C4-2B (cell line): Measurements from ENCODE around the gene INPP5F.

Experiments
- H3K27ac ChIP-seq: fragments of 450-650 bp; 2 replicates; pipeline ENCODE4 v1.5.1; 2017
- ZFX ChIP-seq: fragments of 450-650 bp; IDR thresholded peaks from 2 replicates; pipeline ENCODE4 v1.6.1; 2017
- TF ChIP-seq, protein P1 (sequence below): fragments of 450-650 bp; conservative IDR thresholded peaks from 2 replicates; pipeline ENCODE4 v1.5.1; 2017; ENCODE audit warnings: mild to moderate bottlenecking

Gene INPP5F

DNA sequence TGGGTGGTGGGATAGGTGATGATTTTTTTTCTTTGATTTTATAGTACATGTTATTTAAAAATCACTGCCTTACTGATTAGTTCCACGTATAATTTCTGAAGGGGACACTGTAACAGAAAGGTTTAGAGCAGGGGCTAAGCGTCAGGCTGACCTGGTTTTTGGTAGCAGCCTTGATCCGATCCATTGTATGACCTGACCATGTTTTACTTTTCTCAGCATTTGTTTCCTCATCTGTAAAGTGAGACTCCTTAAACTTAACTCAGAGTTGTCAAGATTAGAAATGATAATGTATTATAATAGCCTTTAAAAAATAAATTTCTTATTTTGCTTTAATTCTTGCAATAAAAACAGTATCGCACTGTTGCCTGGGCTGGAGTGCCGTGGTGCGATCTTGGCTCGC, 23.6 kb downstream of the INPP5F start:
- TF ChIP-seq ZFX = no peak
- TF ChIP-seq, protein P1, sequence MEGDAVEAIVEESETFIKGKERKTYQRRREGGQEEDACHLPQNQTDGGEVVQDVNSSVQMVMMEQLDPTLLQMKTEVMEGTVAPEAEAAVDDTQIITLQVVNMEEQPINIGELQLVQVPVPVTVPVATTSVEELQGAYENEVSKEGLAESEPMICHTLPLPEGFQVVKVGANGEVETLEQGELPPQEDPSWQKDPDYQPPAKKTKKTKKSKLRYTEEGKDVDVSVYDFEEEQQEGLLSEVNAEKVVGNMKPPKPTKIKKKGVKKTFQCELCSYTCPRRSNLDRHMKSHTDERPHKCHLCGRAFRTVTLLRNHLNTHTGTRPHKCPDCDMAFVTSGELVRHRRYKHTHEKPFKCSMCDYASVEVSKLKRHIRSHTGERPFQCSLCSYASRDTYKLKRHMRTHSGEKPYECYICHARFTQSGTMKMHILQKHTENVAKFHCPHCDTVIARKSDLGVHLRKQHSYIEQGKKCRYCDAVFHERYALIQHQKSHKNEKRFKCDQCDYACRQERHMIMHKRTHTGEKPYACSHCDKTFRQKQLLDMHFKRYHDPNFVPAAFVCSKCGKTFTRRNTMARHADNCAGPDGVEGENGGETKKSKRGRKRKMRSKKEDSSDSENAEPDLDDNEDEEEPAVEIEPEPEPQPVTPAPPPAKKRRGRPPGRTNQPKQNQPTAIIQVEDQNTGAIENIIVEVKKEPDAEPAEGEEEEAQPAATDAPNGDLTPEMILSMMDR = no peak
- no peak overlapping the region for H3K27ac ChIP-seq

DNA sequence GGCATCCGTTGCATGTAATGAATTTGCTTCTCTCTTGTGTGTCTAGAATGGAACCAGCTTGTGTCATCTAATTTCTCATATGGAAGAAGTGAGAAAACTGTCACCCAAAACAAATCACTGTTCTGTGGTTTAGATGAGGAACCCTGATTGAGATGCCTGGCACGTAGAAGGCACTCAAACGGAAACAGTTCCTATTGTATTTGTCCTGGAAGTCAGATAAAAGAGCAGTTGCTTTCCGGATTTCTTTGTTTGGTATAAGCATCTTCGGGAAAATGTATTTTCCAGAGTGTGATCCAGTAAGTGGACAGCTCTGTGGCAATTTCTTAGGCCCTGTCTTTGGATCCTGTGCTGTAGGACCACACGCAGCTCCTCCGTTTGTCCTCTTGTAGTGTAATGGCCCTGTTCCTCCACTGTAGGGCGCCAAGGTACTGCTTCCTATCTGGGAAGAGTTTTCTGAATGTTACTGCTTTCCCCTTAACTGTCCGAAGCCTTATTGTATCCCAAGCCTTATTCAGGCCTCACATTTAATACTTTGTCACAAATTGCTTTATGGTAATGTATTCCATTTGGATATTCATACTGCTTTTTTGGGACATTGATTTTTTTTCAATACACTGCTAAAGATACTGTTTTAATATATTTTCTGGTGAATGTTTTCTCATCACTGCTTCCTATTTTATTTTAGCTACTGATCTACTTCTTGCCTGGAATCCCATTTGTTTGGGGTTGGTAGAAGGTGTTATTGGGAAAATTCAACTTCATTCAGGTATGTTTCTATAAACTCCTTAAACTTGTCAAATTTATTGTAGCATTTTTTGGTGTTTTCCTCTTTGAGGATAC, 24.8 kb downstream of the INPP5F start:
- TF ChIP-seq ZFX = no peak
- TF ChIP-seq, protein P1 = peak; percentile 97
- no peak overlapping the region for H3K27ac ChIP-seq

DNA sequence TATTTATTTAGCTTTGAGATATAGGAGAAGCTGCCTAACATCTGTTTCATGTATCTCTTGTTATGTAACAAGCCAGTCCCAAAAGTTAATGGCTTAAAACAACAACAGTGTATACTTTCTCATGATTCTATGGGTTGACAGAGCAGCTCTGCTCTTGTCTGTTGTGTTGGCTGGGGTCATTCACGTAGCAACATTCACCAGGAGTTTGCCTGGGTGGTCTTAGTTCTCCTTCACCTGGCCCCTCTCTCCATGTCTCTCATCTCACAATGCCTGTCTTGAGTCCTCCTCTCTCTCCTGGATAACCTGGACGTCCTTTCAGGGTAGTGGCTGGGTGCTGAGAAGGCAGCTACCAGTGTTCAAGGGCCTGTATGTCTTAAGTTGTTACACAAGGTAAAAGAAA, 27.5 kb downstream of the INPP5F start:
- no peak overlapping the region for H3K27ac ChIP-seq

DNA sequence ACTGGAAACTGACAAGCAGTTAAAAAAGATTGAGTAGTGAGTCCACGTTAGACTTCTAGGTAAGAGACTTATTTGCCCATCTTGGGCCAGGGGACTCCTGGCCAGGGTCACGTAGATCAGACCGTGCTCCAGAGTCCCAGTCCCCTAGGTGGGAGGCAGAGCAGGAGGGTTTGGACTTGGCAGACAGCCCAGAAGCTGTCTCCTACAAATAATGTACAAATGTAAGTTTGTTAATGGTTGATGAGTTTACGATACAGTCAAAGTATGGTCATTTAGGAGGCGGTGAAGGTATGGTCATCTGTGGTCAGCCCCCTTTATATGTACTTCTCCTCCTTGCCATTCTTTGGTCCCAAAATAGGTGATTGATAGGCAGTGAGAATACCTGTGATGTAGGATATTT, 28.2 kb downstream of the INPP5F start:
- no peak overlapping the region for H3K27ac ChIP-seq
- TF ChIP-seq ZFX = no peak
- TF ChIP-seq, protein P1 = no peak

More for the DNA sequence above, 27.5 kb downstream of the INPP5F start:
- TF ChIP-seq, protein P1 = no peak
- TF ChIP-seq ZFX = no peak

DNA sequence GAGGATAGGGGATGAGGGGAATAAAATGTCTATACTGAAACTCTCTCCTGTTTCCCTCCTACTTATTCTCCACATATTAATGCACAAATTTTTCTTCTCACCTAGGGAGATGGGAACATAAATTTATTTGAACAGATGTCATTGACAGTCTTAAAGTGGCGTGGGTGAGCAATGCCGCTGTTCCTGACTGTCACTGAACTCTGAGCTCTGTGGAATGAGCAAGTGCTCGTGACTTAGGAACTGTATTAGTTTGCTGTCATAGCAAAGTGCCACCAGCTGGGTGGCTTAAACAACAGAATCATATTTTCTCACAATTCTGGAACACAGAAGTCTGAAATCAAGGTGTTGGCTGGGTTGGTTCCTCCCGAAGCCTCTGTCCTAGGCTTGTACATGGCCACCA, 29.1 kb downstream of the INPP5F start:
- TF ChIP-seq ZFX = no peak
- TF ChIP-seq, protein P1 = no peak
- H3K27ac ChIP-seq = no peak overlapping the region

DNA sequence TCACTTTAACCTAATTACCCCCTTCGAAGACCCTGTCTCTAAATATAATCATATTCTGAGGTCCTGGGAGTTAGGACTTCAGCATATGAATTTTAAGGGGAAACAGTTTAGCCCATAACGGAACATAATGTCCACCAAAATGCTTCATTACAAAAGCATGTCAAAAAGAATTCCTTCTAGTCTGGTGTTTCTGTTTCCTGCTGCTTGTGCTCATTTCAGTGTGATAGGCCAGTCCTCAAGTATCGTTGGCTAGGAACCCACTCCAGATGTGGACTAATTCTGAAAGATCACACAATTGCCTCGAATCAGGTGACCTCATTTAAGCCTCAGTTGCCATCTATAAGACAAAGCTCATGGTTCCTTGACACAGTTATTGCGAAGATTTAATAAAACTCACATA, 29.6 kb downstream of the INPP5F start:
- H3K27ac ChIP-seq = no peak overlapping the region
- TF ChIP-seq, protein P1 = no peak
- TF ChIP-seq ZFX = no peak

DNA sequence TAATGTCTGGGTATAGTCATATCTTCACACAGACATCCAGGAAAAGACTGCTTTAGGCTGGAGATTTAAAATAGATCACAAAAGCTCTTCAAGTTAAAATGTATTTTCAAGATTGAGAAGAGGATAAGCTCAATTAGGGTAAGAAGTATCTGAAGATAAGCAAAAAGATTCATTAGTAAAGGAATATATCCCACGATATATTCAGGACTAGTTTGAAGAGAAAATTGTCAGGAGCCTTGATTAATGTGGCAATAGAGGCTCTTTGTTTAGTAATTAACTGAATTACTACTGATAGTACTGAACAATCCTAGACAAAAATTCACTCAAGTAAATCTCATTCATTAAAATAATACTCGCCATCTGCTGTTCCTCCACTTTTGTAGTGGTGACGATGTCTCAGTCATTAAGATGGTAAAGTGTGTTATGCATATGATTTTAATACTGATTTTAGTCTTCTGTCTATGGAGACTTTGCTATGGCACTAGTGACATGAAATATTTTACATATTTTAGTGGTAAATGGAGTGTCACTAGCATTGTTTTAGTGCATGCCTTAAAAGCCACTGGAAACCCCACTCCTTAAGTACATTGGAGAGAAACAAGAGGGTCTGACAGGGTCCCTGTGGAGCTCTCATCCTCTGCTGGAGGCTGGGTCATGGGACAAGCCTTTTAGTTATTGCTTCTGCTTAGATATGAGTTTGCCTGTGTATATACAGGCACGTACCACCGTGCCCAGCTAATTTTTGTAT, 32.8 kb downstream of the INPP5F start:
- H3K27ac ChIP-seq = no peak overlapping the region
- TF ChIP-seq, protein P1 = no peak
- TF ChIP-seq ZFX = no peak
